Measurements from ENCODE around the gene PLXNA2. TPM values are rescaled to one million over a fixed set of nuclear protein-coding genes. Genes with fewer than 3 reads are reported as not detected.
A peak's percentile ranks its signal among the peaks of the same experiment; 100 is the strongest.

PLXNA2 gene
- total RNA-seq, 1 donor from 2014 or later = 17.7 TPM

GRCh38 chr1:208184966-208185654, 59.1 kb downstream of the PLXNA2 start:
- no peaks in the 10 kb centered on the region for H3K79me2 ChIP-seq (ENCODE audit: insufficient read depth, low read length)
- FAIRE-seq = no peak
- peak; percentile 68 for DNase-seq (ENCODE audit: low read depth)
- peak overlapping the region; percentile 51 for H3K27ac Mint-ChIP-seq (ENCODE audit: unreplicated experiment)
- peaks cover 22% of the 10 kb centered on the region for H3K4me1 ChIP-seq (ENCODE audit: insufficient read depth, low read length)
- H3K9me3 Mint-ChIP-seq (ENCODE audit: unreplicated experiment) = no peaks in the 10 kb centered on the region
- peaks cover 7% of the 10 kb centered on the region for H3K27me3 Mint-ChIP-seq (ENCODE audit: low read depth, unreplicated experiment)
- TF ChIP-seq CTCF (IDR thresholded peaks at IDR 0.05; ENCODE audit: insufficient read depth, low read depth, low read length) (no peak), EZH2 (IDR thresholded peaks at IDR 0.05; ENCODE audit: insufficient read depth, low read length) (no peak)
- H3K4me3 ChIP-seq (ENCODE audit: insufficient read depth, low read depth, low read length) = no peak overlapping the region
- no peaks in the 10 kb centered on the region for H3K36me3 Mint-ChIP-seq (ENCODE audit: low read depth, unreplicated experiment)
- no peaks in the 10 kb centered on the region for H4K20me1 ChIP-seq (ENCODE audit: insufficient read depth, low read length)
- H3K4me3 Mint-ChIP-seq (ENCODE audit: unreplicated experiment) = no peak overlapping the region
- H3K27me3 ChIP-seq (ENCODE audit: insufficient read depth, low read length) = no peaks in the 10 kb centered on the region
- peak overlapping the region; percentile 37 for H3K9ac ChIP-seq (ENCODE audit: low read length)
- H3K9me3 ChIP-seq (ENCODE audit: insufficient read depth, low read depth, low read length) = no peaks in the 10 kb centered on the region
- H2AFZ ChIP-seq (ENCODE audit: low read depth, low read length) = no peak overlapping the region
- peaks cover 48% of the 10 kb centered on the region for H3K4me1 Mint-ChIP-seq (ENCODE audit: low read depth, unreplicated experiment)
- peak overlapping the region; percentile 53 for H3K4me2 ChIP-seq (ENCODE audit: low read length)
- H3K27ac ChIP-seq (ENCODE audit: low read depth, low read length) = no peak overlapping the region
- no peaks in the 10 kb centered on the region for H3K36me3 ChIP-seq (ENCODE audit: insufficient read depth, low read length)

- no peak overlapping the region for H3K4me3 Mint-ChIP-seq (ENCODE audit: unreplicated experiment)
- H3K27ac Mint-ChIP-seq (ENCODE audit: unreplicated experiment) = peak overlapping the region; percentile 70
- H3K36me3 ChIP-seq (ENCODE audit: insufficient read depth, low read length) = no peaks in the 10 kb centered on the region
- no peaks in the 10 kb centered on the region for H3K79me2 ChIP-seq (ENCODE audit: insufficient read depth, low read length)
- H3K9me3 Mint-ChIP-seq (ENCODE audit: unreplicated experiment) = no peaks in the 10 kb centered on the region
- no peaks in the 10 kb centered on the region for H3K27me3 ChIP-seq (ENCODE audit: insufficient read depth, low read length)
- no peak for TF ChIP-seq EZH2 (IDR thresholded peaks at IDR 0.05; ENCODE audit: insufficient read depth, low read length)
- no peak for TF ChIP-seq CTCF (IDR thresholded peaks at IDR 0.05; ENCODE audit: insufficient read depth, low read depth, low read length)
- peaks cover 44% of the 10 kb centered on the region for H3K4me1 Mint-ChIP-seq (ENCODE audit: low read depth, unreplicated experiment)
- H3K4me2 ChIP-seq (ENCODE audit: low read length) = peak overlapping the region; percentile 53
- peaks cover 22% of the 10 kb centered on the region for H3K4me1 ChIP-seq (ENCODE audit: insufficient read depth, low read length)
- H4K20me1 ChIP-seq (ENCODE audit: insufficient read depth, low read length) = no peaks in the 10 kb centered on the region
- no peak overlapping the region for H2AFZ ChIP-seq (ENCODE audit: low read depth, low read length)
- H3K4me3 ChIP-seq (ENCODE audit: insufficient read depth, low read depth, low read length) = no peak overlapping the region
- FAIRE-seq (no peak), DNase-seq (ENCODE audit: low read depth) (peak; percentile 78)
- peaks cover 7% of the 10 kb centered on the region for H3K27me3 Mint-ChIP-seq (ENCODE audit: low read depth, unreplicated experiment)
- H3K36me3 Mint-ChIP-seq (ENCODE audit: low read depth, unreplicated experiment) = no peaks in the 10 kb centered on the region
- H3K27ac ChIP-seq (ENCODE audit: low read depth, low read length) = no peak overlapping the region
- H3K9ac ChIP-seq (ENCODE audit: low read length) = peak overlapping the region; percentile 37
- no peaks in the 10 kb centered on the region for H3K9me3 ChIP-seq (ENCODE audit: insufficient read depth, low read depth, low read length)
These were observed 59.9 kb downstream of the PLXNA2 start for GRCh38 chr1:208183977-208184911.

All from astrocyte (in vitro differentiated cells and primary cell).